SK-MEL-5 (cell line): ENCODE results near the gene RYR3. TPM values are rescaled to one million over a fixed set of nuclear protein-coding genes. Genes with fewer than 3 reads are reported as not detected.

Source experiments
- DNase-seq: peaks from one replicate; pipeline ENCODE4 v3.0.0-alpha.2; 2016; ENCODE audit warnings: low read depth, low spot score
- in situ Hi-C: cut with HindIII; loops from 2 replicates; pipeline ENCODE4 v1.10.0; 2016; ENCODE audit warnings: low sequenced_read_pairs, high pct_unique_total_duplicates, low pct_unique_long_range_greater_than_20kb
- small RNA-seq, 2 experiments: library from RNA; depleted of rRNA; stranded (forward); fragments of <200 nt; gene quantifications; one replicate each; pipeline ENCODE3, GENCODE V24; 2014
- total RNA-seq: library from RNA; depleted of rRNA; stranded (reverse); fragments of >200 nt; shearing (Covaris generic); gene quantifications from 2 replicates; pipeline ENCODE4 v1.2.3, GENCODE V29; 2014; rRNA removed

RYR3 gene
- total RNA-seq, 1 experiment from 2014 or later = 0.16 TPM

DNA sequence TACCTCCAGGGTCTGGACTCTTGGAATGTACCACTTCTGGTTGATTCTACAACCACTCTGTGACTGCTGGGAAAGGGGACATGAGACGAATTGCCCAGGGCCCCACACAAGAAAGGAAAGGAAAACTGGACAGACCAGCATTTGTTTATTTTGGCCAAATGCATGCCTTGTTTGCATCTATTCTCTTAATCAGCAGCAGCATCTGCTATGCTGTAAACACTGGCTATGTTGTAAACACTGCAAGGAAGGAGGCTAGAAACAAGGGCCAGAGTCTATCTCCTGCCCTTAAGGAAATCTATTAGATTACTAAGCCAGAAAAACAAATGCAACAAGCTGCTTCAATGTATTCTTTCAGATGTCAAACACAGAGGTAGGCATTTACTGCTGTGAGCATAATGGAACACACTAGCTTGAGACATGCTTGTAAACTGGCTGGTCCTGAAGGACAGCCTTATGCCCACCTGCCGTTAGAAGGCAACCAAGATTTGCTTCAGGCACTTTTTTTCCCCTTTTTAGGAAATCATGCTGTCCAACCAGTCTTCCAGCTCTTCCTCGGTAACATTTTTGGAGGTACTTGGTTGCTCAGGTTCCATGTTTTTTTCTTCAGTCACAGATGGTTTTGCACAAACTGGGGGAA lies 555.5 kb downstream of the RYR3 start:
- in situ Hi-C loops = no loop called here
- DNase-seq = peak; percentile 67

GRCh38 chr15:33871980-33872379 lies 561.2 kb downstream of the RYR3 start:
- in situ Hi-C loops = no loop called here

DNA sequence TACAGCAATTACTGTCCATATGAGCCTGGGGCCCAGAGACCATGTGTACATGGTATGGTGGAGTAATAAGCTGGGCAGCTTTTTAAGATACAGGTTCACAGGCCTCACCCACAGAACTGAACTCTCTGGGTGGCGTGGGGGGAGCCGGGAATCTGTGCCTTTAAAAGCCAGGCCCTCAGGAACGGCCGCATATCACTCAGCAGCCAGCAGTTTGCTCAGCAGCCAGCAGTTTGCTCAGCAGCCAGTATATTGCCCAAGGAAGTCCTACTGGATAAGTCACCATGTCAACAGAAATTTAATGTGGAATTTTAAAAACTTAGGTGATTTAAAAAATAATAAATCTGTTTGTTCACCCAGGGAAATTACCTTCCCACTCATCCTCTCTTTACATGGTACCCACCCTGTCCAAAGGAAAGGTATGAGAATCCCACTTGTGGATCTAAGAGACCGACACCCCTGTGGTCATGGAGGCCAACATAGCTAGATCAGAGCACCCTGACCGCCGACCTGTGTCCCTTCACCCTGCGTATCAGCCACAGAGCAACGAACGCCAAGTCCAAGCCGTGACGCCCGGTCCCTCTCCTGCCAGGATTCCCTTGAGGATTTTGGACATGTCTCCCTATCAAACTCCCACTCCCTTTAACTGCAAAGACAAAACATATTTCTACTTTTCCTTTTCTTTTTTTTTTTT lies 561.8 kb downstream of the RYR3 start:
- in situ Hi-C loops = no loop called here
- DNase-seq = no peak

More at GRCh38 chr15:33871980-33872379, 561.2 kb downstream of the RYR3 start:
- DNase-seq = peak; percentile 90

GRCh38 chr15:33874156-33874555 lies 563.4 kb downstream of the RYR3 start:
- in situ Hi-C loops = no loop called here
- DNase-seq = no peak

DNA sequence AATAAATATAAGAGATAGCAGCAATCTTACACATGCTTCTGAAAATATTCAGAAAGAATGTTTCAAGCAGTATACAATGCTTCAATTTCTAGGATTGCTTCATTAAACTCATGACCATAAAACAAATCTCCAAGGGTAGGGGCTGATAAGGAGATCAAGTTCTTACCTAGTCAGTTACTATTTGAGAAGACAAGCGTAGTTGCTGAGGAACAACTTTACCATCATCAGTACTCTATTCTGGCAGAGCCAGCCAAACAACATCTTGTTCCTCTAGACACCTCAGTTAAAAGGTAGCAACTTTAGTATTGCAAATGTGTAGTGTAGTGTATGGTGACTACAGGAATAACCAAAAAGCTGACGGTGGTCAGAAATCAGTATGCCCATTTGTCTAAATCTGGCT lies 572.2 kb downstream of the RYR3 start:
- in situ Hi-C loops = no loop called here
- DNase-seq = no peak

DNA sequence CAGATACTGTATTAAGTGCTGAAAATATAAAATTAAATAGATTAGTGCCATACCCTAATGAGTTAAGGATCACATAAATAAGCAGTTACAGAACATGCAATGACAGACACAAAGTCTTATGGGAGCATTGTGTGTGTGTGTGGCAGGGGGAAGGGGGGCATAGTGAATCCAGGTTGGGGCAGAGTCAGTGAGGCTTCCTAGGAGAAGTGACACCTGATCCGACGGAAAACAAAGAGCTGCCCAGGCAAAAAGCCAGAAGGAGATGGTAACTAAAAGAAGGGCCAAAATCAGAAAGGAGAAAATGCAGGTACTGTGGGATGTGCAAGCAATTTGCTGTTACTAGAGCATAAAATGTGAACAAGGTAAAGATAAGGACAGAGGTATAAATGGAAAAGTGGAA lies 577.4 kb downstream of the RYR3 start:
- no peak for DNase-seq
- in situ Hi-C loops = no loop called here

DNA sequence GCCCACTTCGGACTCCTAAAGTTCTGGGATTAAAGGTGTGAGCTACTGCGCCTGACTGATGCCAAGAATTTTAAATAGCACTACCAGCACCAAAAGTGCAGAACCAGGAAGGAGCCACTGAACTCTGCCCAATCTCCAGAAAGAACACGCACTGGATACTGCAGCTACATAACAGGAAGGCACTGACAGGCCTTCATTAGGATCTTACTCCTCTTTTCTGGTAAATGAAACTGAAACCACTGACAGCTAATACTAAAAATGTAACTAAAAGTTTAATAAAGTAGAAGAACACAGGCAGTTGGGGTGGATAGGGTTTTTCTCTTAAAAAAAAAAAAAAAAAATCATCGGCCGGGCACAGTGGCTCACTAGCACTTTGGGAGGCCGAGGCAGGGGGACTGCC lies 583.4 kb downstream of the RYR3 start:
- no peak for DNase-seq
- in situ Hi-C loops = no loop called here

- in situ Hi-C loops = no loop called here
- DNase-seq = no peak
Observed at GRCh38 chr15:33902043-33902442, 591.3 kb downstream of the RYR3 start.

DNA sequence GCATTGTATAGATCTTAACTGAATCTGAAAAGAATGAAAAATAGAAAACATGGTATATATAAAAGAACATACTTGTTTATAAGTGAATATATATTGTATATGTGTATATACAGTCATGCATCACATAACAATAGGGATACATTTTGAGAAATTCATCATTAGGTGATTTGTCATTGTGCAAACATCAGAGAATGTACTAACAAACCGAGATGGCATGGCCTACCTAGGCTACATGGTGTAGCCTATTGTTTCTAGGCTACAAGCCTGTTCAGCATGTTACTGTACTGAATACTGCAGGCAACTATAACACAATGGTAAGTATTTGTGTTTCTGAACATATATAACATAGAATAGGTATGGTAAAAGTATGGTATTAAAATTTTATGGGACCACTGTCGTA lies 592.9 kb downstream of the RYR3 start:
- in situ Hi-C loops = no loop called here

DNA sequence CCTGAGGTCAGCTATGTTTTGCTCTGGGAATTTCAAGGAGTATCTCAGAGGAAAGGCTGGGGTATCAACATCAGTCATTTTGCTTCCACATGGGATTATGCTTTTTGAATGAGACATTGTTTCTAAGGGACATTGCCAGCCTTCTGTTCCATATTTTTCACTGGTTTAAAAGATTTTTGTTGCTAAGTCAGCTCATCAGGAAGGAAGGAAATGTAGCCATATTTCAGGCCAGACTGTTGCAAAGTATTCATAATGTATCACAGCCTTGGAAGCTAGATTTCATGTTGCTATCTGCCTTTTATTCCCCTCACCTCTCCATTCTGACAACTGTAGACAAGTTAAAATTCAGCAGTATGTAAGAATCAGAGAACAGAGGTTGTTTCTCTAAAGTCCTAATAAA lies 596.6 kb downstream of the RYR3 start:
- in situ Hi-C loops = no loop called here

More for the DNA sequence above, 592.9 kb downstream of the RYR3 start:
- DNase-seq = no peak

GRCh38 chr15:33908406-33908805 lies 597.6 kb downstream of the RYR3 start:
- in situ Hi-C loops = no loop called here
- no peak for DNase-seq

More for the DNA sequence above, 596.6 kb downstream of the RYR3 start:
- DNase-seq = no peak

- in situ Hi-C loops = no loop called here
- no peak for DNase-seq
Observed at GRCh38 chr15:33910741-33911140, 600.0 kb downstream of the RYR3 start.

DNA sequence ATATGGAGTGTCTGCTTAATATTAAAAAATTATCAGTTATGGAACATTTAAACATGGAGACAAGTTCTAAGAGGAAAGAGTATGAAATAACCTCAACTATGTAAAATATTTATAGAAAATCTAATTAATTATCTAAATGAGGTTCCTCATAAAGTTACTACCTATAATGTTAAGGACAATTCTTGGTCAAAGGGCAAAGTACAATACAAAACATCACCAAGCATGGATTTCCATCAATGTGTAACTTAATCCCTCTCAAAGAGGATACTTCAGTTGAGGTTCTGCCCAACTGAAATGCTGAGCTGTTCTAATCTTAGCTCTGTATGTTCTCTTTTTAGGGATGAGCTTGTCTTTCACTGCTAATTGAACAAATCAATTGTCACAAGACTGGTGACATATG lies 601.6 kb downstream of the RYR3 start:
- DNase-seq = no peak
- in situ Hi-C loops = no loop called here

- in situ Hi-C loops = no loop called here
- DNase-seq = no peak
Observed at GRCh38 chr15:33913459-33913858, 602.7 kb downstream of the RYR3 start.

Small RNA genes within 50 kb of the gene (small RNA-seq; reads per million reads assigned to genes)
- 0 reads per million in 2 experiments for gene RF00019

Other genes starting within 250 kb of the RYR3 start
- gene FMN1, start 116.3 kb upstream of the RYR3 start, total RNA-seq = 87.0 and 96.0 TPM in 2 replicates